ENCODE measurements around the gene RABEPK. TPM values are rescaled to one million over a fixed set of nuclear protein-coding genes. Genes with fewer than 3 reads are reported as not detected.

Gene RABEPK
- total RNA-seq, 1 donor from 2014 or later, result 14.7 TPM

- H3K27me3 ChIP-seq, result no peaks in the 10 kb centered on the region
- H3K4me3 ChIP-seq, result no peak overlapping the region
- intact Hi-C loops (cut with DNase I), result loop anchor here (5.0 kb wide), 1 partner anchor 1936 kb away; no protein-coding TSS in a partner anchor
- no peak for DNase-seq (ENCODE audit: extremely low spot score in 2 of 2)
- H3K4me1 ChIP-seq, result peaks cover 27% of the 10 kb centered on the region
- no peaks in the 10 kb centered on the region for H3K36me3 ChIP-seq
- no peaks in the 10 kb centered on the region for H3K9me3 ChIP-seq
- H3K27ac ChIP-seq, result no peak overlapping the region
- TF ChIP-seq POLR2A (IDR thresholded peaks at IDR 0.05) (no peak), CTCF (IDR thresholded peaks at IDR 0.05) (no peak), POLR2AphosphoS5 (IDR thresholded peaks at IDR 0.05; ENCODE audit: insufficient read depth in 1 of 2, low read depth in 1 of 2) (no peak)
Measured at GRCh38 chr9:125280945-125281344, 80.6 kb downstream of the RABEPK start.

Small RNA genes within 50 kb of the gene (small RNA-seq; reads per million reads assigned to genes)
- gene AL354710.1, result not detected

Other genes with a start within 250 kb of the RABEPK start
- 15.7 TPM for gene SCAI, start 57.0 kb upstream of the RABEPK start, total RNA-seq
- gene PPP6C, start 10.7 kb upstream of the RABEPK start, total RNA-seq, result 26.8 TPM
- 88.4 TPM for gene HSPA5, start 40.8 kb downstream of the RABEPK start, total RNA-seq
- gene GAPVD1, start 61.3 kb downstream of the RABEPK start, total RNA-seq, result 54.8 TPM